ENCODE results near the gene P4HTM.

The P4HTM gene

GRCh38 chr3:49012441-49013017 is 22.5 kb downstream of the P4HTM start:
- DNase-seq: no peak

GRCh38 chr3:49013113-49013737 is 23.2 kb downstream of the P4HTM start:
- no peak for DNase-seq

GRCh38 chr3:49013738-49014660 is 24.0 kb downstream of the P4HTM start:
- no peak for DNase-seq

- DNase-seq: no peak
Measured at GRCh38 chr3:49015072-49015471, 25.0 kb downstream of the P4HTM start.

- no peak for DNase-seq
Measured at GRCh38 chr3:49015765-49016164, 25.7 kb downstream of the P4HTM start.

- no peak for DNase-seq
Measured at GRCh38 chr3:49016414-49017228, 26.6 kb downstream of the P4HTM start.

GRCh38 chr3:49017229-49017970 is 27.4 kb downstream of the P4HTM start:
- DNase-seq: no peak

GRCh38 chr3:49017971-49018706 is 28.1 kb downstream of the P4HTM start, which contains the start of gene DALRD3:
Gene DALRD3 (minus strand): TSS chr3:49018580. CDS start chr3:49018564, 16 bp downstream.
- DNase-seq: peak; percentile 63

- DNase-seq: no peak
Measured at GRCh38 chr3:49018707-49019006, 28.6 kb downstream of the P4HTM start.

- no peak for DNase-seq
Measured at GRCh38 chr3:49019941-49020329, 29.9 kb downstream of the P4HTM start.

GRCh38 chr3:49020330-49021212 is 30.5 kb downstream of the P4HTM start:
- no peak for DNase-seq

- DNase-seq: peak; percentile 94
Measured at GRCh38 chr3:49021213-49021812, 31.3 kb downstream of the P4HTM start.

GRCh38 chr3:49021813-49022687 is 32.0 kb downstream of the P4HTM start, which contains the start of gene NDUFAF3:
Gene NDUFAF3 (plus strand): TSS chr3:49022121. CDS start chr3:49022145, 24 bp downstream.
- peak; percentile 94 for DNase-seq

GRCh38 chr3:49022688-49023171 is 32.7 kb downstream of the P4HTM start:
- no peak for DNase-seq

GRCh38 chr3:49023775-49024174 is 33.7 kb downstream of the P4HTM start:
- no peak for DNase-seq

GRCh38 chr3:49024449-49024848 is 34.4 kb downstream of the P4HTM start:
- no peak for DNase-seq

GRCh38 chr3:49025005-49025792 is 35.2 kb downstream of the P4HTM start:
- DNase-seq: no peak

Data from NCI-H2171 treated with DMSO at 0.1 percent for 48 hours (cell line).